ENCODE measurements around the gene HBD. TPM values are rescaled to one million over a fixed set of nuclear protein-coding genes. Genes with fewer than 3 reads are reported as not detected.

HBD gene
- total and polyA plus RNA-seq, 9 of the 15 experiments (the other 6 are each of a cell fraction or from before 2014, with no cell fraction given) = 11.8 to 169 (median 36.0) TPM

GRCh38 chr11:5204787-5205186 lies 29.5 kb downstream of the HBD start (continued):
- TF ChIP-seq MEF2D (tag; conservative IDR thresholded peaks at IDR 0.05; ENCODE audit: low read depth) (no peak), E2F1 (CRISPR knock-in tag; IDR thresholded peaks at IDR 0.05) (no peak), SMARCE1 (IDR thresholded peaks at IDR 0.05) (no peak), DACH1 (IDR thresholded peaks at IDR 0.05; ENCODE audit: partially characterized antibody) (no peak), ZNF324 (CRISPR knock-in tag; IDR thresholded peaks at IDR 0.05) (no peak), ARID2 (IDR thresholded peaks at IDR 0.05) (peak; percentile 94), CC2D1A (IDR thresholded peaks at IDR 0.05) (peak; percentile 88), GATAD2B (IDR thresholded peaks at IDR 0.05; ENCODE audit: borderline replicate concordance) (peak; percentile 12; the same call in 1 of the 2 replicates), ZNF586 (CRISPR knock-in tag; conservative IDR thresholded peaks at IDR 0.05) (no peak), TARDBP (IDR thresholded peaks at IDR 0.05) (no peak), ZNF436 (CRISPR knock-in tag; IDR thresholded peaks at IDR 0.05) (no peak), ZNF740 (CRISPR knock-in tag; IDR thresholded peaks at IDR 0.05) (no peak), ZNF740 (tag; IDR thresholded peaks at IDR 0.05) (no peak), ZNF717 (CRISPR knock-in tag; IDR thresholded peaks at IDR 0.05) (no peak), ZNF695 (CRISPR knock-in tag; IDR thresholded peaks at IDR 0.05) (no peak), CTCFL (IDR thresholded peaks at IDR 0.05; ENCODE audit: borderline replicate concordance, insufficient read depth, low read depth, low read length, poor library complexity, severe bottlenecking) (no peak), PTBP1 (IDR thresholded peaks at IDR 0.05; ENCODE audit: low read depth, low read length) (no peak), DMBX1 (CRISPR knock-in tag; IDR thresholded peaks at IDR 0.05; ENCODE audit: borderline replicate concordance) (no peak; the same call in 1 of the 2 replicates), MCM2 (IDR thresholded peaks at IDR 0.05; ENCODE audit: low read depth) (no peak), POLR2AphosphoS2 (IDR thresholded peaks at IDR 0.05; ENCODE audit: low read length) (no peak), IRF1 (CRISPR knock-in tag; IDR thresholded peaks at IDR 0.05; ENCODE audit: borderline replicate concordance) (no peak), CREB3 (tag; conservative IDR thresholded peaks at IDR 0.05; ENCODE audit: low read depth) (no peak)

All from K562 (cell line).